ENCODE measurements around the gene UBE2E1.

Gene UBE2E1

GRCh38 chr3:23940775-23941174 lies 135.0 kb downstream of the UBE2E1 start:
- no peak for TF ChIP-seq FOXK2 (IDR thresholded peaks at IDR 0.05)
- TF ChIP-seq PKNOX1 (IDR thresholded peaks at IDR 0.05) = peak; percentile 27; the same call in 1 of the 2 replicates
- CTCF ChIA-PET = interaction anchor here (1.1 kb wide), 1 partner anchor 52 kb away, joined by 4 read pairs; no protein-coding TSS in a partner anchor
- POLR2A ChIA-PET = interaction anchor here (5.5 kb wide), 1 partner anchor 23 kb away, joined by 62 read pairs; the partner anchor contains the start of genes NKIRAS1 and RPL15
- DNase-seq (ENCODE audit: extremely low spot score) = no peak
